HG03135 (cell line): ENCODE measurements around the gene SELENOI.
A peak's percentile ranks its signal among the peaks of the same experiment; 100 is the strongest.
"Not testable (repeated sequence)": the region's sequence is repeated elsewhere in the genome, so short reads cannot be mapped to it uniquely, and the experiment has no call there.

Source experiments
- ATAC-seq: cut with Tn5 transposase; IDR thresholded peaks from one replicate; pipeline ENCODE4 v1.9.1; 2021; ENCODE audit warnings: mild to moderate bottlenecking, moderate library complexity; ENCODE audit not compliant: unreplicated experiment

Gene SELENOI

DNA sequence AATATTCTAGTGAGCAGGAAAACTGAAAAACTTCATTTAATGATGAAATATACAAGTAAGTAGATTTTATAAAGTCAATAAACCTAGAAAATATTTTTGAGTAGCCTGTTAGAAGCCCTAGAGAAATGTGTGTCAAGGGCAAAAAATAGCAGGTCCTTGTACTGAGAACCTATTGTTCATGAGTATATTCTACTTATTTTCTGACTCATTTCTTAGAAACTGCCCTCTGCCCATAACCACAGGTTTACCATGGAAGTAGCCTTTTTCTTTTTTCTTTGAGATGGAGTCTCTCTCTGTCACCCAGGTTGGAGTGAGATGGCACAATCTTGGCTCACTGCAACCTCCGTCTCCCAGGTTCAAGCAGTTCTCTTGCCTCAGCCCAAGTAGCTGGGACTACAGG is 19.4 kb upstream of the SELENOI start:
- no peak for ATAC-seq

DNA sequence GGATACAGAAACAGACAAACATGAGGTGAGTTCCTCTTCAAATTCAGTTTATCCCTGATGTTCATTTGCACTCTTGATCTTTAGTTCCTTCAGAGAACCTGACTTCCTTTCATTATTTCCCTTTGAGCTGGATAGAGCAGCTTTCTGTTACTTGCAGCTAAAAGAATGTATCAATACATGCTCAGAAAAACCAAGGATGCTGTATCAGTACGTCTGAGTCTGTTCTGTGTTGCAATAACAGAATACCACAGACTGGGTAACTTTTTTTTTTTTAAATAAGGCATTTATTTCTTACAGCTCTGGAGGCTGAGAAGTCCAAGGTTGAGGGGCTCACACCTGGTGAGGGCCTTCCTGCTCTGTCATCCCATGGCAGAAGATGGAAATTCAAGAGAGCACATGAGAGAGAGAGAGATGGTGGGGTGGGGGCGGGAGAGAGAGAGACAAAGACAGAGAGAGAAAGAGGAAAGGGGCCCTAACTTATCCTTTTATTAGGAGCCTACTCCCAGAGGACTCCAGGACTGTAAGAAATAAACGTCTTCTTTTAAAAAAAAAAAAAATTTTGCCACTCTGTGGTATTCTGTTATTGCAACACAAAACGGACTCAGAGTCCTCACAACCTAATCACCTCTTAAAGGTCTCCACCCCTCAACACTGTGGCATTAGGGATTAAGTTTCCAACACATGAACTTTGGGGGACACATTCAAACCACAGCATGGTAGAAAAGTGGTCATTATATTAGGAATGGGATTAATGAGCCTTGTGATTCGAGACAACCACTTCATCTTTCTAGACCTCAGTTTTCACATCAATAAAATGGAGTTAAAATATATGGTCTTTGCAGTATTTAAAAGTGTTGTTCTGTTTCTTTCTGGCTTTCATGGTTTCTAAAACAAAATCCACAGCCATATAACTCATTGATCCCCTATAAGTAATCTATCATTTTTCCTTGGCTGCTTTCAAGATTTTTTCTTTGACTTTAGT is 18.4 kb upstream of the SELENOI start:
- ATAC-seq: no peak

- ATAC-seq: not testable (repeated sequence)
Measured at GRCh38 chr2:26329083-26329482, 16.9 kb upstream of the SELENOI start.

DNA sequence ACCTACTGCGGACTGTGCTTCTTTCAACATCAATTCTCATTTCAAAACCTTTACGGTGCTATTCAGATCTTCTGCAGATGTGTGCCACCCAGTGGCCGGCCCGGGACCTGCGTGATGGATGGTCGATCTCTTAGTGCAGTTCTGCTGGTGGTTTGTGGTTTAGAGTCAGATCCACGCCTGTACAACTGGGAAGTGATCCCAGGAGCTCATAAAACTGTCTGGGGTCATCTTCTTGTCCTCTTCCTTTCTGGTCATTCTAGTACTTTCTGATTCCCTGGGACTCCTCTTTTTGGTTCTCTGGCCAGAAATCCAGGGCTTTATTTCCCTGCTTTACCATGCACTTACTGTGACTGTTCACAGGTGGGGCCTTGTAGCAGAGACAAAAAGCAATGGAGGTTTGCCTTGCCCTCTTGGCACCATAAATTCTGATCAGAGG is 15.8 kb upstream of the SELENOI start:
- ATAC-seq: peak; percentile 75

DNA sequence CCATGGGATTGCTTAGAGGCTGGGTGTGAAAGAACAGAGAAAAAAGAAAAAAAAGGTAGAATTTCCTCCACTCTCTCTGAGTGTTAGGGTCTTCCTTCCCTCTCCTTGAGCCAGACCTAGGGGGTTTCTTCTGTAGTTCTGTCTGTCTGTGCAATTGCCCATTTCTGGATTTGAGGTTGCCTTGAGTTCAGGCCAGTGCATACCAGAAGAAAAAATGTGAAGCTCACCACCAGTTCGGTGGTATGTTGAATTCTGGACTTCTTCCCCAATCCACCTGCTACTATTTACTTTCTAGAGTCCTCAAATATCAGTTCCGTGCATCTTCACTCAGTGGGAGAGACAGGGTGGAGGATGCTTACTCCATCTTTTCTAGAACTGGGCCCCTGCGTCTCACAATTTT is 15.3 kb upstream of the SELENOI start:
- peak; percentile 22 for ATAC-seq

- ATAC-seq: not testable (repeated sequence)
Measured at GRCh38 chr2:26331321-26331720, 14.6 kb upstream of the SELENOI start.

- no peak for ATAC-seq
Measured at GRCh38 chr2:26333293-26333692, 12.7 kb upstream of the SELENOI start.

- no peak for ATAC-seq
Measured at GRCh38 chr2:26335231-26335630, 10.7 kb upstream of the SELENOI start.

GRCh38 chr2:26336719-26337118 is 9.2 kb upstream of the SELENOI start:
- ATAC-seq: no peak

GRCh38 chr2:26337298-26337697 is 8.6 kb upstream of the SELENOI start:
- ATAC-seq: no peak

GRCh38 chr2:26340831-26341230 is 5.1 kb upstream of the SELENOI start:
- ATAC-seq: no peak

DNA sequence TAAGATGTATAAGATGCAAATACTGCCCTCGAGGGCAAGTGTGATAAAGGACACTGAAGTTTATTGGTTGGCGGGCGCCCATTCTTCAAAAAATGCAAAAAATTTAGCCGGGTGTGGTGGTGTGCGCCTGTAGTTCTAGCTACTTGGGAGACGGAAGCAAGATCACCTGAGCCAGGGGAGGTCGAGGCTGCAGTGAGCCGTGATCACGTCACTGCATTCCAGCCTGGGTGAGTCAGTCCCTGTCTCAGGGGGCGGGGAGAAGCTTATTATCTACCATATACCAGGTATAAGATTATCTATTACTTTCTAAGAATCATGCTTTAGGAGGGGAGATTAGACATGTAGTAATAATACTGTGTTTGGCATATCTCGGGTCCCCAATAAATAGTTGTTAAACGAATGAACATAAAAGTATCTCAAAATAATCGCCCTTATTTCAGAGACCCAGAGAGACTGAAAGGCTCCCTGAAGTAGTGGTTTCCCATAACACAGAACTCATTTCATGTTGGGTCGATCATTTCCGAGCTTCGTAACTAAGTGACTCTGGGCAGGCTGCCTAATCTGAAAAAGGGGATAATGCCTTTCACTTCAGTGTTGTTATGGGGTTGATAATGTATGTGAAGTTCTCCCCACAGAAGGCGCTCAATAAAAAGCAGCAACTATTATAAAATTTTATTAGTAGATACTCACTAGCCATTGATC is 1.2 kb upstream of the SELENOI start:
- ATAC-seq: no peak

GRCh38 chr2:26345283-26345544 is 729 bp upstream of the SELENOI start:
- peak; percentile 15 for ATAC-seq

DNA sequence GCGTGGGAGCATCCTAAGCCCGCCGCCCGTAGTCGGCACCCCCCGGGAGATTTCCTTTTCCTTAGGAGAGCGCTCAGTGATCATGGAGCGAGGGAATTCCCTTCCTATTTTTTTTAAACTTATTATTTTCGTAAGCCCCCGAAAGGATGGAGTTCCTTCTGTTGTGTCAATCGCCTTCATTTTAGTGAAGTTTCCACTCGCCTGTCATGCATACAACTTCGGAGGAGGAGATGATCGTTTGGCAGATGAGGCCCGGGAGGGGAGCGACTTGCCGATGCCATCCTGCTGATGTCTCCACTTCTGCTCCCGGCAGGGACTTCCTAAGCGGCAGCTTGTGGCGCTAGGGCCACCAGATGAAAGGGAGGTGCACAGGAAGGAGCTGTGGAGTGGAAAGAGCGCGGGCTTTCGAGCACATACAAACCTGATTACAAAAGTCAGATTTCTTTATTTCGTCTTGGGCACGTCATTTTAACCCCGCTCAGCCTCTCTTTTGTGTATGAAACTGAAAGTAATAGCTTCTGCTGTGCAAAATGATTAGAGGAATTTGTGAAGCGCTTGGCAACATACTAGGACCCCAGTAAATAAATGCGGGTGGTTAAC is 611 bp downstream of the SELENOI start, which contains the start of gene ADGRF3:
TSS of gene ADGRF3 (minus strand) at position 336 of the 600 bp plus-strand sequence. CDS start 555 bp downstream, outside the sequence.
- no peak for ATAC-seq

DNA sequence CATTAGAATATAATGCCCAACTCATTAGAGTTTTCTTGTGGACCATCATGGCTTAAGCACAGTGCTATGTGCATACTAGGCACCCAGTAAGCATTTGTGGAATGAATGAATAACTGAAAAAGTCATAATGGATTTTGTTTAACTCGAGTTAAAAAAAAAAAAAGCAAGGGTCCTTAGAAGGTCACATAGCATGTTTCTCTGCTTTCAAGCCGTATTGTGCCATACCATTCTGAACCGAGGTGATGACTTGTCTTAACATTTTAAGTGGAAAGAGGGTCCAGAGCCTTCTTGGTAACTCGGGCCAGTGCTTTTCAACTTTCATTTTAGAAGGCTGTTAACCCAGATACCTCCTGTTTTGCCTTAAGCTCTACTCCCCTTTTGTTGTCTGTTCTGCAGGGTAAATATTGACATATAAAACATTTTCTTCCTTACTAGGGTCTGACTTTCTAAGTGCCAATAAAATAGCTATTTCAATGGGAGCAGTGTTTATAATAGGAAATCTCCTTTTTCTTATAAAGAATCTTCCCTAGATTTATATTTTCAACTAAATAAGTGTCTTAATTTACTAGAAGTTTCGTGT is 1.4 kb downstream of the SELENOI start:
- ATAC-seq: no peak

- no peak for ATAC-seq
Measured at GRCh38 chr2:26349690-26350089, 3.7 kb downstream of the SELENOI start.

GRCh38 chr2:26351375-26352090 is 5.6 kb downstream of the SELENOI start:
- ATAC-seq: no peak

- no peak for ATAC-seq
Measured at GRCh38 chr2:26352892-26353291, 6.9 kb downstream of the SELENOI start.

GRCh38 chr2:26354469-26354868 is 8.5 kb downstream of the SELENOI start:
- ATAC-seq: not testable (repeated sequence)
